Astrocyte of the spinal cord (primary cell): ENCODE measurements around the gene ELFN2.

Source experiments
- DNase-seq: peaks from one replicate; pipeline ENCODE4 v3.0.0; 2011; ENCODE audit warnings: low read depth, low spot score
- H3K4me3 ChIP-seq: 2 replicates; pipeline ENCODE4 v1.5.1; 2011; ENCODE audit warnings: low read depth, mild to moderate bottlenecking, low read length, moderate library complexity
- CTCF ChIP-seq: IDR thresholded peaks from 2 replicates; pipeline ENCODE4 v1.5.1; 2012; ENCODE audit warnings: low read depth, mild to moderate bottlenecking, low read length, inconsistent platforms
- in situ Hi-C: cut with HindIII; loops from 2 replicates; pipeline ENCODE4 v1.10.0; 2017; ENCODE audit warnings: low sequenced_read_pairs

The ELFN2 gene

GRCh38 chr22:37427711-37428635 is 694 bp upstream of the ELFN2 start:
- in situ Hi-C loops = no loop called here
- peak overlapping the region; percentile 49 for H3K4me3 ChIP-seq
- no peak for DNase-seq
- no peak for TF ChIP-seq CTCF

GRCh38 chr22:37426706-37427134 is 559 bp downstream of the ELFN2 start:
- in situ Hi-C loops = no loop called here
- peak overlapping the region; percentile 49 for H3K4me3 ChIP-seq
- TF ChIP-seq CTCF = no peak
- DNase-seq = no peak

- no peak for TF ChIP-seq CTCF
- peak overlapping the region; percentile 49 for H3K4me3 ChIP-seq
- in situ Hi-C loops = no loop called here
These were observed 1.2 kb downstream of the ELFN2 start for GRCh38 chr22:37425800-37426705.

GRCh38 chr22:37425369-37425768 is 1.9 kb downstream of the ELFN2 start:
- no peak overlapping the region for H3K4me3 ChIP-seq

More at GRCh38 chr22:37425800-37426705, 1.2 kb downstream of the ELFN2 start:
- peak; percentile 54 for DNase-seq

GRCh38 chr22:37423283-37423682 is 4.0 kb downstream of the ELFN2 start:
- no peak for TF ChIP-seq CTCF
- H3K4me3 ChIP-seq = no peak overlapping the region
- no peak for DNase-seq
- in situ Hi-C loops = no loop called here

More at GRCh38 chr22:37425369-37425768, 1.9 kb downstream of the ELFN2 start:
- DNase-seq = no peak
- in situ Hi-C loops = no loop called here
- no peak for TF ChIP-seq CTCF

GRCh38 chr22:37421468-37421877 is 5.8 kb downstream of the ELFN2 start:
- TF ChIP-seq CTCF = no peak
- in situ Hi-C loops = no loop called here
- H3K4me3 ChIP-seq = no peak overlapping the region
- DNase-seq = no peak
